GM21367 (cell line): ENCODE data around the gene BIVM.
A peak's percentile ranks its signal among the peaks of the same experiment; 100 is the strongest.

Source experiments
- ATAC-seq: cut with Tn5 transposase; IDR thresholded peaks from one replicate; pipeline ENCODE4 v1.9.1; 2021; ENCODE audit not compliant: unreplicated experiment

Gene BIVM

DNA sequence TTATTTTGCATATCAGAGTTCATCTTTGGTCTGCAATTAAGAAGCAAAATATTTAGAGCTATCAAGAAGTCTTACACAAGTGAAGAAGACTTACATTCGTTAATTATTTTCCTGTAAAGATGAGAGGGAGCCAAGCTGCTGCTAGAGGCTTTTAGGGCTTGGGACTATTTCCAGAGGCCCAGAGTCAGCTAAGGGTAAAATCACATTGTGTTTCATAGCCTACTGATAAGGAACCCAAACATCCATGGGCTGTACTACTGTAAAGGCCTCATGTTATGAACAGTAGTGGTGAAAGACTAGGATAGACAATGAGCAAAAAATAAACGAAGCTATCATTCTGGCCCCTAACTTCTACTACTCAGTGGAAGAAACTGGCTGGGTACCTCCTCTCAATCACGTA is 14.4 kb upstream of the BIVM start:
- ATAC-seq = no peak

DNA sequence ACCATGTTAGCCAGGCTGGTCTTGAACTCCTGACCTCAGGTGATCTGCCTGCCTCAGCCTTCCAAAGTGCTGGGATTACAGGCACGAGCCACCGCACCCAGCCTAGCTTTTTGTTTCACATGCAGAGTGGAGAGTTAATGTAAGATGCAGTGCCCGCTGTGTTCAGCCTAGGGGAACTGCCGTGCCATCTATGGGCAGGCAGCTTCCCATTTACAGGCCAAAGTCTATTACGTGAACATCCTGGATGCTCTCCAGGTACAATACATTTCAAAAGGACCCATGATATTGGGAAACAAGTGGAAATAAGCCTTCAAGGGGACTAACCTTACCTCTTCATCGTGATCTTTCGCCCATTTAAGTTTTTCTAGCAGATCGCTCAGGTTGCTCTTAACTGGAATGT is 10.2 kb upstream of the BIVM start:
- ATAC-seq = no peak

DNA sequence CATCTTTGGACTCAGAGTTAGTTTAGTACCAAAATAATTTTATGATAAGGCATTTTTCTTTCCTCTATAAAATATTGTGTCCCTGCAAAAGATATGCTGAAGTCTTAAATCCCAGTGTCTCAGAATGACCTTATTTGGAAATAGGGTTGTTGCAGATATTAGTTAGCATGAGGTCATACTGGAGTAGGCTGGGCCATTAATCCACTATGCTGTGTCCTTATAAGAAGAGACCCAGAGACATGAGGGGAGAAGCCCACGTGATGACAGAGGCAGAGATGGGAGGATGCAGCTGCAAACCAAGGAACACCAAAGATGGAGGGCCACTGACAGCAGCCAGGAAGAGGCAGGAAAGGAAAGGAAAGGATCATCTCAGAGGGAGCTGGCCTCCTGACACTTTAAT is 6.5 kb upstream of the BIVM start:
- ATAC-seq = no peak

DNA sequence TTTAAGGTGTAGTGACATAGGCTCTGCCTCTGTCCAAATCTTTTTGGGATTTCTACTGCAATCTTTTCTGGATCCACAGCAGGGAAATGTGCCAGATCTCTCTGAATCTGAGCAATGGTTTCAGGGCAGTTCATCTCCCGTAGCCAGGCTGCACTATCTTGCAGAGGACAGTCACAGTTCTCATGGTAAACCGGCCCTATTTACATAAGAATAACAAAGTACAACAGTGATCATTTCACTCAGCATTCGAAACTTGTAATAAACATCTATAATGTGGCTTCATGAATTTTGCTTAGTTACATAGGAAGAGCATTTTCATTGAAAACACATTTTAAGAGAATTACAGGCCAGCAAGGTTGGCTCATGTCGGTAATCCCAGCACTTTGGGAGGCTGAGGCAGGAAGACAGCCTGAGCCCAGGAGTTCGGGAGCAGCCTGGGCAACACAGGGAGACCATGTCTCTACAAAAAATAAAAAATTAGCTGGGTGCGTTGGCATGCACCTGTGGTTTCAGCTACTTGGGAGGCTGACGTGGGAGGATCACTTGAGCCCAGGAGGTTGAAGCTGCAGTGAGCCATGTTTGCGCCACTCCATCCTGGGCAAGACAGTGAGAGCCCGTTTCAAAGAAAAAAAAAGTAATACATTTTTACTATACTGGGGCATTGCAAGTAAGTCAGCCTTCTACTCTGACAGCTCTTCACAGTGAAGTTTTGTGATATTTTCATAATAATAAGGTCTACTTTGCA is 5.1 kb upstream of the BIVM start:
- ATAC-seq = no peak

DNA sequence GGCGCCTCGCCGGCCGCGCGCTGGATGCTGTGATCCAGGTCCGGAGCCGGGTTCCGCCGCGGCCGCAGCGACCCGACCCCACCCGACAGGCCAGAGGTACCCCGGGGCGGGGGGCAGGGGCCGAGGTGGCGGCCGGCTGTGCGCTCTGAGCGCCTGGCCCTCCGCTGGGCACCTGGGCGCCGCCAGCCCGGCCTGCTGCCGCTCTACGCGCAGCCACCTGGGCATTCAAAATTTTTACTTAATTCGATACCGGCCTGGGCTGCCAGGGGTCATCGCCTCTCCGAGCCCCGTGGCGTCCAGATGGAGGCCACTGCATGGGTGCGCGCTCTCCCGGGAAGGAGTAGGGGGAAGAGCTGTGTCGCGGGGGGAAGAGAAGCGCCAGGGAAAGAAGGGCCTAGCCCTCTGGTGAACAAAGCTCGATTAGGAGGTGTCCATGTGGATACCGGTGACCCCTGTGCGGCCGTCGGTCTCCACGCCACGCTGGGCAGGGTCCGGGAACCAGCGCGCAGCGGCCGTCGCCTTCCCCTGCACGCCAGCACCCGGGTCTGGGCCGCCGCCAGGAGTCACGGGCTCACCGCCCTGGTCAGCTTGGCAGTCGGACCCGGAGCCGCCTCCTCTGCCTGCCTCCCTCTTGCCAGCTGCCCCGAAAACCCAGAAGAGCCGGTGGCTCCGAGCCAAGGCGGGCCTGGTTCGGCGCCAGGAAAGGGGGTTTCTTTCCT is 666 bp downstream of the BIVM start:
- peak; percentile 1 for ATAC-seq

DNA sequence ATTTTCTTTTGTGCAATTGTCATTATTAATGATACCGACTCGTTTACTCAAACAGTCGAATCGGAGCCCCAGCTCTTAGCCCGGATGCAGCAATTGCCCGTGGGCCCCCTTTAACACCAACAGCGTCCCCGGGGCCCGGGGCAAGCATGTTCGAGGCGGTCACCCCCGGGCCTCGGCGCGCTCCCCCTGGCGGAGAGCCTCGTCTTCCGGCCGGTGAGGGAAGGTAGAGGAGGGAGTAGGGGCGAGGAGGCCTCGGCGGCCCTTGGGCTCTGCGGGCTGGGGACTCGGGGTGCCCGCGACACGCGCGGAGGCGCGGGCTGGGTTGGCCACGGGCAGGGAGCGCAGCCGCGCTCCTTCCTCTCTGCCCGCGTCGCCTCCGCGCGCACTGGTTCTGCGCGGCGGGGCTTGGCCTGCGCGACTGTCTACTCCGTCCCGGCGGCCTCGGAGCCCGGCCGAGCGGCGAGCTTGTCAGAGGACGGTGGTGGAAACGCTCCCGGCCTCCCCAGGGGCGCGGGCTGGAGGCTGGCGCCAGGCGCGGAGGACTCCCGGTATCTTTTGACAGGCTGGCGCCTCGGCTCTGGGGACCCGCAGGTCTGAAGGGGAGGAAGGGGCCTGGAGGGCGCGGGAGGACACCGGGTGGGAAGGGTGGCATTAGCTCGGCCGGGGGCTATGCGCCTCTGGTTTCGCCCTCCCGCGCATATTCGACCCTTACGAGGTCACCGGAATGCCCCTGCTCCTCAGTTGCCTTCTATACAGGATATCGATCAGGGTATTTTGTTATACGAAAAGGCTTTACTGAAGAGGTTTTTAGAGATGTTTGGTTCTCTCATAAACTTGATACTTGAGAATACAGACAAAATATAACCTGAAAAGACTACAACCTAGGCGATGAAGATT is 1.5 kb downstream of the BIVM start:
- ATAC-seq = peak; percentile 75

DNA sequence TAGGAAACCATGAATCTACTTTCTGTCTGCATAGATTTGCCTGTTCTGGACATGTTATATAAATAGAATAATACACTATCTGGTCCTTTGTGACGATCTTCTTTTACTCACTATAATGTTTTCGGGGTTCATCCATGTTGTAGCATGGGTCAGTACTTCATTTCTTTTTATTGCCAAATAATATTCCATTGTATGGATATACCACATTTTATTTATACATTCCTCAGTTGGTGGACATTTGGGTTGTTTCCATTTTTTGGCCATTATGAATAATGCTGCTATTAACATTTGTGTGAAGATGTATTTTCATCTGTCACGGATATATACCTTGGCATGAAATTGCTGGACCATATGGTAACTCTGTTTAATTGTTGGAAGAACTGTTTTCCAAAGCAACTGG is 6.8 kb downstream of the BIVM start:
- no peak for ATAC-seq

DNA sequence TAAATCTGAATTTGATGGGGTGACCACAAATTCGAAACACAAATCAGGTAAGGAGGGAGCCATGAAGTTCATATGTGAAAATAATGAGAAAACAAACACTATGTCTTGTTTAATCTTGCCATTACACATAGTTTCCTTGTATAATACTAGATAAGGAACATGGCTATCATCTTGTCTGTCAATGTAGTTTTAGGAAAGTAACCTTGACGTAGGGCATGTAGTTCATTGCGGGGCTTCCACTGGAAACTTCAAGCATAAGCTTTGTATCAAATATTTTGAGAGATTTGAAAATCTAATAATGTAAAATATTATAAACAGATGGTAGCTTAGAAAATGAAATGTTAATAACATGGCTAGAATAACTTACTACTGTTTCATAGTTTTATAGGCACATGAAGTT is 8.8 kb downstream of the BIVM start:
- no peak for ATAC-seq

DNA sequence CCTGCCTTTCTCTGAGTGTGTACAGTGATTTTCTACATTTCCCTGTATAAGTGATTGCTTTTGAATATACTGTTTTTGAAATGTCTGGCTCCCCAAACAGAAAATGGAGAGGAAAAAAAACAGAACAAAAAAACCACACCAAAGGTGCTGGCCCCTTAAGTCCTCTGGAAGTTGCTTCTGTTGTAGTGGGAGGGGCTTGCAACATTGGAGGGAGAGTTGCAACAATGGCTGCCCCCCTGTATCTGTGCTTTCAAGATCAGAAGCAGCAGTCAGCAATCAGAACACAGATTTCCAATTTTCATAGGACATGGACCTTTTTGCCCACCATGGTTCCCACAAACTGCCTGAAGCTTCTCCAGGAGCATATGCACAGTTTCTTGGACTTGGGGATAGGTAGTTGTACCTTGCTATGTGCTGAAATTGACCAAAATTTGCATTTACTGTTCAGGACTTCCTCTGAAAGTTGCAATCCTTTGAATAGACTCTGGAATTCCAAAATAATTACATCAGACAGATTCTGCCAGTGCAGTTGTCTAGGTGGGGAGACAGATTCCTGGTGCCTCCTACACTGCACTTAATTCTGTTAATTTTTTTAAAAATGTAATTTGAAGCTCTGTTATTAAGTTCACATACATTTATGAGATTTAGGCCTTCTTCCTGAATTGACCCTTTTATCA is 13.8 kb downstream of the BIVM start:
- no peak for ATAC-seq

DNA sequence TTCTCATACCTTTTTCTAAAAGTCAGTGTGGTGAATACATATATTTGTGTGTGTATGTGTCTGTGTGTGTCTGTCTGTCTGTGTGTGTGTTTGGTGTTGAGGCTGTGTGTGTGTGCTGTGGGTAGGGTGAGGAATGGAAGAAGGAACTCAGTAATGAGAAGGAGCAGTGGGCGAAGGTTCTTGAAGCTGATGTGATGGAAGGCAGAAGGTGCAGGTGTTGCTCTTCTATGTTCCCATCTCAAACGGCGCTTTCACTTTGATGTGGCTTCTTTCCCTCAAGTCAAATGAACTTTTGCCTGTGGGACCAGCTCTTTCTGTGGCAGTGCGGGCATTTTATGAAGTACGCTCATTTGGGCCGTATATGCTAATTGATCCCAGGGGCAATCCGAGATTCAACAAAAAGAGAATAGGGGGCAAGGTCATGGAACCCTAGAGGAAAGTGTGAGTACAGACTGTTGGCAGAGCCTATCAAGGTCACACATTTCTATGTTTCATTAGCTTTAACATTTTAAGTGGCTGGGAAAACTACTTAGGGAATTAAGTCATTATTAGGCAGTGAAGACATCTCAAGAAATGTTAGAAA is 15.2 kb downstream of the BIVM start:
- no peak for ATAC-seq

DNA sequence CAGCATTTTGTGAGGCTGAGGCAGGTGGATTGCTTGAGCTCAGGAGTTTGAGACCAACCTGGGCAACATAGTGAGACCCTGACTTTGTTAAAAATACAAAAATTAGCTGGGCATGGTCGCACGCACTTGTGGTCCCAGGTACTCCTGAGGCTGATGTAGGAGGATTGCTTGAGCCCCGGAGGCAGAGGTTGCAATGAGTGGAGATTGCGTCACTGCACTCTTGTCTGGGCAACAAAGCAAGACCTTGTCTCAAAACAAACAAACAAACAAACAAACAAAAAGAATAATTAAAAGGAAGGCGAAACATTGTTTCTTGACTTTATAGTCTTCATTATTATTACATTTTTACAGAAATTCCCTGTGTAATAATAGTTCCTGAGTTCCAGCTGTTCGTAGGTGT is 15.9 kb downstream of the BIVM start:
- ATAC-seq = no peak

DNA sequence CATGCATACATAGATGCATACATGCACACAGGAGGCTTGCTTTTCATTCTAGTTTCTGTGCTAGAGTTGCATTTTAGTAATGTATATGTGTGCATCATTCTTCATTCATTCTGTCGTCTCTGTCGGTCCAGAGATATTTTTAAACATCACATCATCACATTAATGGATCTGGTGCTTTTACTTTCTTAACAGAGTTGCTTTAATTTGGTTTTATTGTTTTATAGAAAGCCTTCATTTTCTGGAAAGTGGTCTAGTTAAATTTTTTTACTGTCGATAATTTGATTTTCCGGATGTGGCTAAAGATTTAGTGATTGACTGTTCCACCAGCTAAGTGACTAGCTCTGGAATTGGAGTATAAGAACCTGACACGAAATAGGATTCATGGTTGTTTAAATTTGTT is 16.9 kb downstream of the BIVM start:
- ATAC-seq = no peak

DNA sequence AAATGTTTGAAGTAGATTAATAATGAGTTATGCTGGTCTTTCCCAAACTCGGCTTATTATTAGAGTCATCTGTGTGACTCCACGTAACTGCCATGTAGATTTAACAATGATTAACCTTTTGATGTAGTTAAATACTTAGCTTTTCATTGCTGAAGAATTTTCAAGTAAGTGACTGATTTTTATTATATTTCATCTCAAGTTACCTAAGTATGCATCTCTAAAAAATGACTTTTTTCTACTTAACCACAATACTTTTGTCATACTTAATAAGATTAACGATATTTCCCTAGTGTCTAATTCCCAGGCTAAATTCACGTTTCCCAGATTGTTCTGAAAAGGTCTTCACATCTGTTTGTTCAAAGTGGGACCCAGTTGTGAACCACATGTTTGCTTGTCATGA is 17.8 kb downstream of the BIVM start:
- no peak for ATAC-seq

DNA sequence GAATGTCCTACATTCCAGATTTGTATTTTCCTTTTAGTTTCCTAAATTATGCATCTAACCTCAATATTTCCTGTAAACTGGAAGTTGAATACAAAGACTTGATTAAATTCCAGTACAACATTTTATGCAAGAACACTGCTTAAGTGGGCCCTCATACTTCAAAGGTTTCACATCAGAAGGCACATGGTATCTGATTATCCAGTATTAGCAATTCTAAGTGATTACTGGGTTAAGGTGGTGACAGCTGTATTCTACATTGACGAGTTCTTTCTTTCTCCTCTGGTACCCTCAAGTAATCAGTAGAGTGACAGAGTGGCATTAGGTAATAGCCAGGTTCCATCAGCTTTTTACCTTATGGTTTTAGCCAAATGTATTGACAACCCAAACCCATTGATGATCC is 18.3 kb downstream of the BIVM start:
- ATAC-seq = no peak

DNA sequence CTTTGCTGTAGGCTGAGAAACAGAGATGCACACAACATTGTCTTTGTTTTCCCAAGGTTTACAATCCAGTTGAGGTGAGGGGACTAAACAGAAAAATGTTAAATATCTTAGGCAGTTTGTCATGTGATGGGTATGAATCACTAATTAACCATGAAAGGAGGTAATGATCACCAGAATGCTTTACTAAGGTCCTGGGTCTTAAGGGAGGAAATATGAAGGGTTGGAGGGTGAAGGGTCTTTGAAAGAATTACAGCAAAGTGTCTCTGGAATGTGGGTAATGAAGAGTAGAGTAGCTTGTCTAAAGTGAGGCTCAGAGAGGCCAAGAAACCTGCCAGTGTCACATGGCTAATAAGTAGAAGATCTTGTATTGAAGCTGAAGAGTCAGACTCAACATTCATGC is 19.0 kb downstream of the BIVM start:
- no peak for ATAC-seq

DNA sequence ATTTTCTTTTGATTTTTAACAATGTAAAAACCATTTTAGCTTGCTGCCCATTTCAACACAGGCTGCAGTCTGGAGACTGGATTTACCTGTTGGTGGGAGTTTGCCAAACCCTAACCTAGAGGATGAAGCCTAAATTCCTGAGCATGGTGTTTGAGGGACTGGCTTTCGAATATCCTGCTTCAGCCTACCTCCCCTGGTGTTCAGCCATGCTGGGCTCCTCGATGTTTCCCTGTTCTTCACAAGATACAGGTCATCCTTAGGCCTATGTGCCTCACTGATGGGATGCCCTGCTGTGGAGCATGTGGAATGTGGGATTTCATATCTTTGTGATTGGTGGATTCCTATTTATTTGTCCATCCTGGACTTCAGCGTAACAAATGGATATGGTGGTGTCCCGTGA is 26.5 kb downstream of the BIVM start:
- no peak for ATAC-seq

DNA sequence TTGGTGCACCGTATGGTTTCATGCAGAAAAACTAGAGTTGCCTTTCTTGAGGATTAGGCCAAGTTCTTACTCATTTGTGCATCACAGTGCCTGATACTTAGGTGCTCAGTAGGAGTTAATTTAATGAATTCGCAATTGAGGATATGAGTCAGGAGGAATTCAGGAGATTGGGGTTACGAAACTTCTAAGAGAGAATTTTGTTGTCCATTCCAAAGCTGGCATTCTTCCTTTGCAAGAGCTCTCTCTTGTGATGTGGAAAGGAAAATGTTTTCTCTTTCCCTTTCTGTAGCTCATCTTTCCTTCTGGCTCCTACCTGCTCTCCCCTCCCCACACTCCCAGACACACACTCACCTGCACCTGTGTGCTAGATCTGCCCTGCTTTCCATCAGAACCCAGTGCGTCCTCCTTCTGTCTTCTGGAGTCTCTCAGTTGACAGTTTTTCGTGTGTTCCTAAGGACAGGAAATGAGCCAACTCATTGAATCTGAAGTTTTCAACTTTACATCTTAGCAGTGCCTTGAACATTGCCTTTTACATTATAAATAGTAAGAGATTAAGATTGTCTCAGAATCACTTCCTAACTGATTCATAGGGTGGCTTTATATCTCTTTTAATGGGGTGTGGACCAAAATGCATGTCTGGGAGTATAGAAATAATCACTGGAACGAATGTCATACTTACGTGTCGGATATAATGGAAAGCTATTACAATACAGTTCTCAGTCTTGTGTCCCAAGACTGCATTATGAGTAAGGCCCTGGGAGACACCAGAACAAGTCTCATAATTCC is 27.2 kb downstream of the BIVM start:
- no peak for ATAC-seq

DNA sequence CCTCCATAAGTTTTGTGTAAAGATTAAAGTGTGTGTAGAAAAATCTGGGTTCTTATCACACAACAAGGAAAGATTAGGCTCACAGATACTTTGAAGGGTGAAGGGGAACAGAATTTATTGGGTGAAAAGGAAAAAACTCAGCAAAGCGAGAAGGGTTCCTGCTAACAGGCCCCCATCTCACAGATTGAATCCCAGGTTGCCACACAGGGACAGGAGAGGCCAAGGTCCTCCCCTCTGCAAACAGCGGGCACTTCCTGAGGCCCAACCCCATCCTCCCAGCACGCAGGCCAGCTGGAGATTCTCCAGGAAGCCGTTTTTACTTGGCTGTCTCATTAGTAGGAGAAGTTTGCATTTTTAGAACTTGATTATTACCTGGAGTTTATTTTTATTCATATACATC is 31.7 kb downstream of the BIVM start:
- ATAC-seq = no peak

DNA sequence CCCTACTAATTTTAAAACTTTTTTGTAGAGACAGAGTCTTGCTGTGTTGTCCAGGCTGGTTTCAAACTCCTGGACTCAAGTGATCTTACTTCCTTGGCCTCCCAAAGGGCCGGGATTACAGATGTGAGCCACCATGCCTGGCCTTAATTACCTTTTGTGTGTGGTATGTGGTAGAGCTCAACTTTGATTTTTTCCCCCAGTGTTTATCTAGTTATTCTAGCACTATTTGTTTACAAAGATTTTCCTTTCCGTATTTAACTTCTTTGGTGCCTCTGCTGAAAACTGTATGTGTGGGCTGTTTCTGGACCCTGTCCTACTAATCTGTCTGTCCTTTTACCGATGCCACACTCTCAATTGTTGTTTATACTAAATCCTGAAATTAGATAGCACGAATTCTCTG is 37.6 kb downstream of the BIVM start:
- ATAC-seq = no peak

DNA sequence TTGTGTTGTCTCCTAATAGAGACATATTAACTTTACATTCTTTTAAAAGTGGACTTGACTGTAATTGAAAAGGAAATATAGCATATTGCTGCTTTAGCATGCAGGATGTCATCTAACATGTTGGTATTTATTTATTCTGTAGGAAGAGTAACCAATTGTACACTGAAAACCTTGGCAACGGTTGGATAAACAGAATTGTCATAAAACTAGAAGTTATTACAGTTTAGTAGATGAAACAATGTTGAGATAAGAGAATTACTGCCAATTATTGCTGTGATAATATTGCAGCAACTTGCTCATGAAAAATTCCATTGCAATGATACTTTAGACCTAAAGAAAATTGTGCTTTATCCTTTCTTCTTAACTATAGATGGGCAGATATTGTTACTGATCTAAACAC is 39.4 kb downstream of the BIVM start:
- no peak for ATAC-seq
